Pulmonary artery endothelial cell (primary cell): Measurements from ENCODE around the gene D2HGDH. TPM values are rescaled to one million over a fixed set of nuclear protein-coding genes. Genes with fewer than 3 reads are reported as not detected.
"Not testable (repeated sequence)": the region's sequence is repeated elsewhere in the genome, so short reads cannot be mapped to it uniquely, and the experiment has no call there.

ENCODE experiments used
- DNase-seq: peaks from one replicate; pipeline ENCODE4 v3.0.0-alpha.2; 2011; ENCODE audit warnings: low read depth, low spot score
- total RNA-seq: library from RNA; depleted of rRNA; stranded (reverse); fragments of >200 nt; gene quantifications from 2 replicates; pipeline ENCODE4 v1.2.3, GENCODE V29; 2014

The D2HGDH gene
- total RNA-seq, 1 donor from 2014 or later = 10.7 TPM

DNA sequence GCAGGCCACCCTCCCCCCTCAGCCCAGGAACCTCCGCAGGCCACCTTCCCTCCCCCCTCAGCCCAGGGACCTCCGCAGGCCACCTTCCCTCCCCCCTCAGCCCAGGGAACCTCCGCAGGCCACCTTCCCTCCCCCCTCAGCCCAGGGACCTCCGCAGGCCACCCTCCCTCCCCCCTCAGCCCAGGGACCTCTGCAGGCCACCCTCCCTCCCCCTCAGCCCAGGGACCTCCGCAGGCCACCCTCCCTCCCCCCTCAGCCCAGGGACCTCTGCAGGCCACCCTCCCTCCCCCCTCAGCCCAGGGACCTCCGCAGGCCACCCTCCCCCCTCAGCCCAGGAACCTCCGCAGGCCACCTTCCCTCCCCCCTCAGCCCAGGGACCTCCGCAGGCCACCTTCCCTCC lies 71.8 kb downstream of the D2HGDH start:
- not testable (repeated sequence) for DNase-seq

DNA sequence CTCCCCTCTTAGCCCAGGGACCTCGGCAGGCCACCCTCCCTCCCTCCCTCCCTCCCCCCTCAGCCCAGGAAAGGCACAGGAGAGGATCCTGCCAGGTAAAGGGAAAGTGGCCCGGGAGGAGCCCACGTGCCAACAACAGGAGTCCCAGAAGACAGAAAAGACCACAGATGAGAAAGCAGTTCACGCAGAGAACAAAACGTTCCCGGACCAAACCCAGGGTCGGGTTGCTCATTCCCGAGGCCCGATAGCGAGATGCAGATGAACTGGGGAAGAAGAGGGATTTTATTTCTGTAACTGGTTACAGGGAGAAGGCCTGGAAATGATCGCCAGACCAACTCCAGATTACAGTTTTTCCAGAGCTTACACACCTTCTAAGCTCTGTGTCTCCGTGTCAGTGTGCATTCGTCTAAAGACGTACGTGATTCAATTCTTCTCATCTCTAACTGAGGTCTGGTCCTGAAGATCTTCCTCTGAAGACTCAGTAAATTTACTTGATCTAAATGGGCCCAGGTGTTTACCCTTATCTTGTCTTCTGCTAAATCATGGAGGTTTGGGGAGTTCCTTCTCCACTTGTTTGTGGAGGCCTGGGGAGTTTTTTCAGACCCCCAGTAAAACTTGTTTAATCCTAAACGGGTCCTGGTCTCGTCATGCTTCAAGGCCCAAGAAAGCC lies 73.8 kb downstream of the D2HGDH start:
- no peak for DNase-seq

DNA sequence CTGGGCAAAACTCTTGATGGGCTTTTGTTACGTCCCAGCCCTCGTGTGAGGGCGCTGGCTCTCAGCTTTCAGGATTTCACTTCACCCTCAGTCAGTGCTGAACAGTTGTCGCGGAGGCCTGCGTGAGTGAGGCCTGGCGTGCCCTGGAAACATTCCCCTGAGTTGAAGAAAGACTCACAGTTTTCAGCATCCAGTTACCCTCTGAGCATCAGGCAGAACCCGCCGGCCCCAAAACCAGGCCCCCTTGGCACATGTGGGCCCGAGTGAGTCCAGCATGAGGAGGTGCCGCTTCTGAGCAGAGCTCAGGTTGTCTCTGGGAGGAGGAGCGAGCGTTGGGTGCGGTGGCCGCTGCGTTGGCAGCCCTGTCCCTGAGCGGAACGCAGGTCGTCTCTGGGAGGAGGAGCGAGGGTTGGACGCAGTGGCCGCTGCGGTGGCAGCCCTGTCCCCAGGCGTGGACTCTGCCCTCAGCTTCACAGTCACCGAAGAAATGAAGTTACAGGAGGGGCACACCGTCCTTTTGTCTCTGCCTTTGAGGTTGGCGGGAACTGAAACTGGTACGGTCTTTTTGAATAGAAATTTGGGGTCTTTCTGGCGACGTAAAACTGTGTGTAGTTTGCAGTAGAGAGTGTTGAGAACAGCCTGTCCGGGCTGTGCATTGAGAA lies 74.4 kb downstream of the D2HGDH start, which contains the start of gene NEU4:
Gene NEU4, plus strand, starts transcription at position 473 of the 662 bp plus-strand sequence. CDS start 5,292 bp downstream, outside the sequence.
- DNase-seq = no peak

DNA sequence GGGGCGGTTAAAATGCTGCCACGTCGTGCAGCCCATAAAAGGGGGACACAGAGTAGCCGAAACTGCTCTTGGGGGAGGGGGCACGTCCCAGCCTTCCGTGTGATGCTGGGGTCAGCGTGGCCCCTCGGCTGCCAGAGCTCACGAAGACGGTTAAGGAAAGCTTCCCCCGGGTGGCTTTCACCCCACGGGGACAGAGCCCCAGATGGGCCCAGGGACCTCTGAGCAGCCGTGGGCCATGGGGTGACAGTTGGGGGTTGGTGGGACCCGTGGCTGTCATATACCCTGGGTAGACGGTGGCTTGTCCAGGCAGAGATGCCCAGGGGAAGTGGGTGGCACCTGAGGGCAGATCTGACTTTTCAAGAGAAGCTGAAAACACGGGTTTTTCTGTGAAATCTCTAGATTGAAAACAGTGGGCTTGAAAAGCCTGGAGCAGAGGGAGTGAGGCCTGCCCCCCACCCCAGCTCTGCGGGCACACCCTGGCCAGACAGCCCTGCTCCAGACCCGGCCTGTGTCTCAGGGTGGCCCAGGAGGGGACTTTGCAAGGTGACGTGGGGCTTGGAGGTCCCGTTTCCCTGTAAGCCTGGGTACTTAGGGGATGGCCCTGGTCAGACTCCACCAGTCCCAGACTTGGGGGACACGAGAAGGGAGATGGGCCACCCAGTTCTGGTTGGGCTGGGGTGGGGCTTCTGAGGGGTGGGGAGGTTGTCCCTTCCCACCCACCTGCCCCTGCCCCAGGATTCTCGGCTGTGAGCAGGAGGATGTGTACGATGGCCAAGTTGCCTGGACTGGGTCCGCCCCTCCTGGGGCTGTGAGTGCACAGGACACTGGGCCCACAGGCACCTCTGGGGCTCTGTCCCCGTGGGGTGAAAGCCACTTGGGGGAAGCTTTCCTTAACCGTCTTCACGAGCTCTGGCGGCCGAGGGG lies 75.2 kb downstream of the D2HGDH start:
- DNase-seq = no peak

DNA sequence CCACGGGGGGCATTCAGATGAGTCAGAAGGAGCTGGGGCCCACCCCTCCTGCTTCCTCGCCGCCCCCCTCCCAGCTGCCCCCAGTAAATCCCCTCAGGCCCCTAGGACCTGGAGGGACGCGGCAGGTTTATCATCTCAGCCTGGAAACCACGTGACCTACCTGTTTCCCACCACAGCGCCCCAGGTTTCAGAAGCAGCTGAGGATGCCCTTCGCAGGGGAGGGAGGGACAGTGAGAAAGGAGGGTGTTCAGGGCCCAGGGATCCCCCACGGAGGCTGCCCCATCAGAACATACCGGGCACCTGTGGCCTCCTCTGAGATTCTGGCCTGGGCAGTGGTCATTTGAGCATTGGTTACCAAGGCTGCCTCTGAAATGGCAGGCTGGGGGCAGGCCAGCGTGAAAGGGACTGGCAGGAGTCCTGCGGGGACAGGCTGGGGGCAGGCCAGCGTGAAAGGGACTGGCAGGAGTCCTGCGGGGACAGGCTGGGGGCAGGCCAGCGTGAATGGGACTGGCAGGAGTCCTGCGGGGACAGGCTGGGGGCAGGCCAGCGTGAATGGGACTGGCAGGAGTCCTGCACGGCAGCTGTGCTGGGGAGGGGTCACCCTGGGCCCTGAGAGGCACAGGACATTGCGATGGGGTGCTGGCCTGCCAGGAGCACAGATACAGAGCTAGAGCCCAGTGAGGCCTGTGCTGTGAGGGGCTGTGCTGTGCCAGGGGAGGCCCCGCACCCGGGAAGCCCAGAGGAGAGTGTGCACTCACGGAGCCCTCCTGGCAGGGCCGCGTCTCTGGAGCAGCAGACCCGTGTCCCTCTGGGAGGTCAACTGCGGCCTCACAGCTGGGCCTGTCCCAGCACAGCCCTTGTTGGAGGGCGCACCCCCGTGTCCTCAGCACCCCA lies 76.1 kb downstream of the D2HGDH start:
- no peak for DNase-seq

DNA sequence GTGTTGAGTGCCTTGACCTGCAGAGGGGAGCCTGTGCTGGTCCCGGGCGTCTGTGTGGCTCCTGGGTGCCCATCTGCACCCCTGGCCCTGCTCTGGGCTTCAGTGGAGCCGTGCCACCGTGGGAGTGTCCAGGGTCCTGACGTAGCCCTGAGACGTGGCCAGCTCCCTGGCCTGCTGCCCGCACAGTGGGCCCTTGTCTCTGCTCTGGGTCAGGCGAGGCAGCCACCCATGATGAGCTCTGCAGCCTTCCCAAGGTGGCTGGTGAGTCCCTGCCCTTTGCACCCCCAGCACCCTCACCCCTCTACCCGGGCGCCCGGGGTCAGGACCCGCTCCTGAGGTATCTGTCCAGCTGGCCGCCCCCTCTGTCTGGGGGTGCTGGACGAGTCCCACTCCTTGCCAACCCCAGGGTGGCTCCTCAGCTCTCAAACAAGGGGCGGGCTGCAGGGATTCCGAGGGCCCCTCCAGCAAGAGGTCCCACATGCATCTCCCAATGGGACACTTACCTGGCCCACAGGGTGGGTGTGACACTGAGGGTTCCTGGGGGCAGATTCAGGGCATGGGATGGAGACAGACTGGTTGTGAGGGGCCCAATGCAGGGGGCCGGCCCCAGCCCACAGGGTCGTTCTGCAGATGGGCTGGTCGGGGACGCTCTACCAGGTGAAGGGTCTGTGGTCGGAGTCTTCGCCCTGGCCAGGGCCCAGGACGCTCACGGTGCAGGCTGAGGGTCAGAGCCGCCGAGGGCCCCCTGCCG lies 76.9 kb downstream of the D2HGDH start:
- DNase-seq = no peak

DNA sequence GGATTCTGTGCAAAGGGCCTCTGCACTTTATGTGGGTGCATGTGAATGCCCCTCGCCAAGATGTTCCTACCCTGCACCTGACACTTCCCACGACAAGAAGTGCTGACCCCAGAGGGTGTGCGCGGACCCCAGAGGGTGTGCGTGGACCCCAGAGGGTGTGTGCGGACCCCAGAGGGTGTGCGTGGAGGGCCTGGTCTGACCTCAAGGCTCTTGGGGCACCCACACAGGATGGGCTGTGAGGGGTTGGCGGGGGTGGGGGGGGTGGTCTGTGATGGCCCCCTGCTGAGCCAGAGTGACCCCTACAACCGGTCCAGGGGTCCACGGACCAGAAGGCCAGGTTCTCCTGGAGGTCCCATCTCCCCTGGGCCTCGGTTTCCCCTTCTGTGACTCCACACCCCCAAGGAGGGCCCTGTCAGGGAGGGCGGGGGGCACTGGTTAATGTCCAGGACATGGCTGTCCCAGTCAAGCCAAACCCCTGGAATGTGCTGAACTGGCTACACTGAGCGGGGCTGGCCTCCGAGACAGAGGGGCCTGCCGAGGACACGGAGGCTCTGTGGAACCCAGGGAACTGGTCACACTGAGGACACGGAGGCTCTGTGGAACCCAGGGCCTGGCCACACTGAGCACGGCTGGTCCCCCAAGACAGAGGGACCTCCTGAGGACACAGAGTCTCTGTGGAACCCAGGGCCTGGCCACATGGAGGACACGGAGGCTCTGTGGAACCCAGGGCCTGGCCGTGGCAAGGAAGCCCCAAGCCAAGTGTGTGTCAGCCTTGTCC lies 77.7 kb downstream of the D2HGDH start:
- DNase-seq = no peak

DNA sequence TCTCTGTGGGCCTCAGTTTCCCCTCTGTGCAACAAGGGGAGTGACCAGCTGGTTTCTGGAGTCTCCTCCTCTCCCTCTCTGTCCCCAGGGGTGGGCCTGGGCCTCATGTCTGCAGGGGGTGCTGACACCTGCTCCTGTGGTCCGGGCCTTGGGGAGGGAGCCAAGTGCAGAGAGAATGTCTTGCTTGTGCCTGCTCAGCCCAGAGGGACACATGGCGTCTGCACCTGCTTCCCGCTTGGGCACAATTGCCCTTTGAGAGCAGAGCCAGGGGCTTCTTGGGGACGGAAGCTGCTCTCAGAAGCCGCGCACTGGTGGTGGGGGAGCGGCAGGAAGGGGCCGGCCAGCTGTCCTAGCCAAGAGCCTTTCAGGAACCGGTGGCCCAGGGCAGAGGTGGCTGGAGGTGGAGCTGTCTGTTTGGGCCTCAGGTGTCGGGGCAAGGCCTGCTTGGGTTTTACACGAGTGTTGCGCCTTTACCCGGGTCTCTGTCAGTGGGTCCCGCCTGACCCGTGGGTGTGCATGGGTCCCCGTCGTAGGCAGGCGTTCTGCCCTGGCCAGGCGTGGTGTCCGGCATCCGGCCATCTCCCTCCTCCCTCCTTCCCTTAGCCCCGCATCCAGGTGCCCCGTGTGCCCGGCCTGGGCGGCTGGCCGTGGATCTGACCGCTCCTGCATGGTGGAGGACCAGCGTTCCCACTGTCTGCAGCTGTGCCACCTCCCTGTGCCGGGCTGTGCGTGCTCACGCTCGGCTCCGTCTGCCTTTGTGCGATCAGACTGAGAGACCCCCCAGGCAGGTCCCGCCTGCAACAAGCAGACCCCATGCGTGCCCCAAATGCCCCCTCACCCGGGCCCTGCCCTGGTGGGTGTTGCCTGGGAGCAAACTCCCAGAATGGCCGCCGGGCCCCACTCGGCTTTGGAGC lies 78.6 kb downstream of the D2HGDH start:
- no peak for DNase-seq

DNA sequence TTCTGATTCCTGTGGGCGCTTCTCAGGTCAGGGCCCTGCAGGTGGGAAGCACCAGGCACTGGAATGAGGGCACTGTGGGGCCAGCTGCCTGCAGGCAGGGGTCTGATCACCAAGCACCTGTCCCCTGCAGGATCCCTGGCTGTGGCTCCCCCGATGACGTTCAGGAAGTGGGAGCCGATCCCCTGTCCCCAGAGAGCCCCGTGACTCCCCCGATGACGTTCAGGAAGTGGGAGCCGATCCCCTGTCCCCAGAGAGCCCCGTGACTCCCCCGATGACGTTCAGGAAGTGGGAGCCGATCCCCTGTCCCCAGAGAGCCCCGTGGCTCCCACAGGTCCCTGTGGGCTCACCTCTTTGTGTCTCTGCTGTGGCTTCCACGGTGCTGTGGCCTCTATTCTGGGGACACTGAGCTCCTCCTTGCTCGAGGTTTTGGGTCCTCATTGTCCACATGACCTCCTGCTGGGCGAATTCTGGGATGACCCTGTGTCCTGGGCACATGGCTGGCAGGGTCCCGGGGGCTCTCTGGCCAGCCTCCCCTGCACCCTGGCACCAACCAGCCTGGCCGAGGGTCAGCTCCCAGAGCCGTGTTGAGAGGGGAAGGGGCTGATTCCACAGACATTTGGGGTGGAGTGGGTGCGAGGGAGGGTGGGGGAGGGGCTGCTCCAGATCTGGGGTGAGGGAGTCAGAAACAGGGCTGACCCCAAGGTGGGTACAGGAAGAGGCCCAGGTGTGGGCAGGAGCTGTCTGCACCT lies 79.4 kb downstream of the D2HGDH start:
- DNase-seq = no peak

DNA sequence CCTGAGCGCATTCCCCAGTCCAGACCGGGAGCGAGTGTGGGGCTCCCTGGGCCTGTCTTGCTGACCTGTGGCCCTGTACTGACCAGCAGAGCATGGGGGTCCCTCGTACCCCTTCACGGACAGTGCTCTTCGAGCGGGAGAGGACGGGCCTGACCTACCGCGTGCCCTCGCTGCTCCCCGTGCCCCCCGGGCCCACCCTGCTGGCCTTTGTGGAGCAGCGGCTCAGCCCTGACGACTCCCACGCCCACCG lies 79.9 kb downstream of the D2HGDH start:
- no peak for DNase-seq

DNA sequence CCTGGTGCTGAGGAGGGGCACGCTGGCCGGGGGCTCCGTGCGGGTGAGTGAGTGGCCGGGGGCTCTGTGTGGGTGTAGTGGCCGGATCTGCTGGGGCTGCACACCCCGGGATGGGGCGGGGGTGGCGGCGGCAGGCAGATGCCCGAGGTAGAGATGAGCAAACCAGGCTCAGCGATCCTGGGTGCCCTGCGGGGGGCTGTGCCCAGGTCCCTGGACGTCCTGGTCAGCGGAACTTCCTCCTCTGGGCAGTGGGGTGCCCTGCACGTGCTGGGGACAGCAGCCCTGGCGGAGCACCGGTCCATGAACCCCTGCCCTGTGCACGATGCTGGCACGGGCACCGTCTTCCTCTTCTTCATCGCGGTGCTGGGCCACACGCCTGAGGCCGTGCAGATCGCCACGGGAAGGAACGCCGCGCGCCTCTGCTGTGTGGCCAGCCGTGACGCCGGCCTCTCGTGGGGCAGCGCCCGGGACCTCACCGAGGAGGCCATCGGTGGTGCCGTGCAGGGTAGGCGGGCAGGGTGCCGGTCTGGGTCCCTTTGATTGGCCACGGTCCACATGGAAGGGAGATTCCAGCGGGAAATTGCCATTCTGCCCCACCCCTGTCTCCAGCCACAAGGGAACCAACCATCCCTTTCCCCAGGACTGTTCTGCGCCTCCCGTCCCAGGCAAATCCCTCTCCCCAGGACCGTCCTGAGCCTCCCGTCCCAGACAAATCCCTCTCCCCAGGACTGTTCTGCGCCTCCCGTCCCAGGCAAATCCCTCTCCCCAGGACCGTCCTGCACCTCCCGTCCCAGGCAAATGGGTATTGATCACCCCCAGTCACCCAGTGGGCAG lies 80.4 kb downstream of the D2HGDH start:
- DNase-seq = no peak

DNA sequence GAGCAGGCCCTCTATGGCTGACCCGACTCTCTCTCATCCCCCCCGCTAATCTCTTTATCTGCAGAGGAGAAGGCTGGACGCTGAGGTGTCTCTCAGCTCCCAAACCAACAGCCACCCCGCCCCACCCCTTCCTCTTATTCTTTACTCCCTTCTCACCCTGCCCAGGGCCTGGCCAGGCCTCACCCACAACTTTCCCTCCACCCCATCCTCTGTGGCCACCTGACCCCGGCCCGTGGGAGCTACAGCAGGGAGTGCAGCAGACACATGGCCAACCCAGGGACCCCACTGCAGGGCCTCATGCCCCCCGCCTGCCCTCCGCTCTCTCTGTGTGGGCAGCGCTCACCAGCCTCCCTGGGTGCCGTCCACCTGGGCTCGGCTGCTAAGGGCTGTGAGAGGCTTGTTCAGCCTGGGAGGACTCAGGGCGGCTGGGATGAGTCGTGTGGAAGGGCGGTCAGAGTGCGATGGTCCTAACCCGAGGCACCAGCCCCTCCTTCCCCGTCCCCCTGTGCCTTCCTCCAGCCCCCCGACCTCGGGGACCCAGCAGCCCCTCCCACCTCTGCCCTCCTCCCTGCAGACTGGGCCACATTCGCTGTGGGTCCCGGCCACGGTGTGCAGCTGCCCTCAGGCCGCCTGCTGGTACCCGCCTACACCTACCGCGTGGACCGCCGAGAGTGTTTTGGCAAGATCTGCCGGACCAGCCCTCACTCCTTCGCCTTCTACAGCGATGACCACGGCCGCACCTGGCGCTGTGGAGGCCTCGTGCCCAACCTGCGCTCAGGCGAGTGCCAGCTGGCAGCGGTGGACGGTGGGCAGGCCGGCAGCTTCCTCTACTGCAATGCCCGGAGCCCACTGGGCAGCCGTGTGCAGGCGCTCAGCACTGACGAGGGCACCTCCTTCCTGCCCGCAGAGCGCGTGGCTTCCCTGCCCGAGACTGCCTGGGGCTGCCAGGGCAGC lies 81.3 kb downstream of the D2HGDH start:
- no peak for DNase-seq

DNA sequence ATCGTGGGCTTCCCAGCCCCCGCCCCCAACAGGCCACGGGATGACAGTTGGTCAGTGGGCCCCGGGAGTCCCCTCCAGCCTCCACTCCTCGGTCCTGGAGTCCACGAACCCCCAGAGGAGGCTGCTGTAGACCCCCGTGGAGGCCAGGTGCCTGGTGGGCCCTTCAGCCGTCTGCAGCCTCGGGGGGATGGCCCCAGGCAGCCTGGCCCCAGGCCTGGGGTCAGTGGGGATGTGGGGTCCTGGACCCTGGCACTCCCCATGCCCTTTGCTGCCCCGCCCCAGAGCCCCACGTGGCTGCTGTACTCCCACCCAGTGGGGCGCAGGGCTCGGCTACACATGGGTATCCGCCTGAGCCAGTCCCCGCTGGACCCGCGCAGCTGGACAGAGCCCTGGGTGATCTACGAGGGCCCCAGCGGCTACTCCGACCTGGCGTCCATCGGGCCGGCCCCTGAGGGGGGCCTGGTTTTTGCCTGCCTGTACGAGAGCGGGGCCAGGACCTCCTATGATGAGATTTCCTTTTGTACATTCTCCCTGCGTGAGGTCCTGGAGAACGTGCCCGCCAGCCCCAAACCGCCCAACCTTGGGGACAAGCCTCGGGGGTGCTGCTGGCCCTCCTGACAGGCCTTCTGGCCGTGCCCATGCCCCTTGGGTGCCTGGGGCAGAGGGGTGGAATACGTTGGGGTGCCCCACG lies 82.1 kb downstream of the D2HGDH start:
- no peak for DNase-seq

DNA sequence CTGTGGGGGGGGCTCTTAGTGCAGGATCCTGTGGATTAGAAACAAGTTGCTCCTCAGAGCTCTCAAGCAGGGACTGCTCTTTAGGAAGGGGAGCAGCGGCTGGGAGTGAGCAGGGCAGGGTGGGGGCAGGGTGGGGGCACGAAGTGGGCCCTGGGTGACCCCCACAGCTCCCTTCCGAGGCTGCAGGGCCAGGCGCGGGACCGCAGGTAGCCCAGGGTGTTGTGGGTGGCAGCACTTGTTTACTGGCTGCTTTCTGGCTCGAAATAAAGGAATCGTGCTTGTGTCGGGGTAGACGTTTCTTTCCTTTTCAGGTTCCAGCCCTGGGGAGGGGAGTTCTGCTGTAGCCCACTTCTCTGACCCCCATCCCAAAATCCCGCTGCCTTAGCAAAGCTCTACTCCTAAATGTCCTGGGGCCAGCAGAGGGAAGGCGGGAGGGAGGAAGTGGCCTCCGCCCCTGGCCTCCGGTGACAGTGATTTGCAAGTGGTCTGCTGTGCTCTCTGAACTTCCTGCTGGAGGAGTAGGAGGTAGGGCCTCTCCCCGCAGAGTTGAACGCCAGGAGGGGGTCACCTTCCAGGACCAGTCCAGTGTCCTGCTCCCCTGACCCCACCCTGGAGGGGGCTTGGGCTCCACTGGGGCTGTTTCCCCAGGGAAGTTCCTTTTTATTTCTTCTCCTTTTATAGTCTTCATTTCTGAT lies 82.8 kb downstream of the D2HGDH start:
- no peak for DNase-seq

DNA sequence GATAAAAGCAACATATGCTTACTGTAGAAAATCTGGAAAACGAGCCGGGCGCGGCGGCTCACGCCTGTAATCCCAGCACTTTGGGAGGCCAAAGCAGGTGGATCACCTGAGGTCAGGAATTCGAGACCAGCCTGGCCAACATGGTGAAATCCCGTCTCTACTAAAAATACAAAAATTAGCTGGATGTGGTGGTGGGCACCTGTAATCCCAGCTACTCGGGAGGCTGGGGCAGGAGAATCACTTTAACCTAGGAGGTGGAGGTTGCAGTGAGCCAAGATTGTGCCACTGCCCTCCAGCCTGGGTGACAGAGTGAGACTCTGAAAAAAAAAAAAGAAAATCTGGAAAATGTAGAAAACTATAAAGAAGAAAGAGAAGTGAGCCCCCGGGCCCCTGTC lies 83.4 kb downstream of the D2HGDH start:
- not testable (repeated sequence) for DNase-seq
